Keratinocyte (primary cell): ENCODE results near the gene ERBB4. TPM values are rescaled to one million over a fixed set of nuclear protein-coding genes. Genes with fewer than 3 reads are reported as not detected.

Experiments
- DNase-seq: peaks from one replicate; pipeline ENCODE4 v3.0.0-alpha.2; 2011; ENCODE audit warnings: low read depth, missing footprints, low spot score
- FAIRE-seq: peaks from 2 replicates; lab custom pipeline; 2011; peaks lifted over from hg19 to GRCh38; lab: Jason Lieb, UNC
- H2AFZ ChIP-seq: 2 replicates; pipeline ENCODE4 v1.6.0; 2012; ENCODE audit warnings: low read length, control low read depth, inconsistent platforms; ENCODE audit not compliant: control insufficient read depth
- H3K27ac ChIP-seq: 2 replicates; pipeline ENCODE4 v1.5.1; 2011; ENCODE audit warnings: low read length; ENCODE audit not compliant: control insufficient read depth, insufficient read depth
- H3K27me3 ChIP-seq: 3 replicates; pipeline ENCODE4 v1.6.0; 2011; ENCODE audit warnings: low read length; ENCODE audit not compliant: control insufficient read depth, insufficient read depth; ENCODE audit errors: extremely low read depth
- H3K36me3 ChIP-seq, 2 experiments: 2 replicates in 1 of 2; 3 replicates in 1 of 2; pipeline ENCODE4 v1.5.1; 2011; ENCODE audit warnings: low read length in 2 of 2, mild to moderate bottlenecking in 1 of 2; ENCODE audit not compliant: control insufficient read depth in 2 of 2, insufficient read depth in 2 of 2; ENCODE audit errors: extremely low read depth in 1 of 2
- H3K4me1 ChIP-seq: 3 replicates; pipeline ENCODE4 v1.5.1; 2011; ENCODE audit warnings: low read length; ENCODE audit not compliant: control insufficient read depth, insufficient read depth; ENCODE audit errors: extremely low read depth
- H3K4me2 ChIP-seq: 3 replicates; pipeline ENCODE4 v1.6.0; 2011; ENCODE audit warnings: low read depth, low read length; ENCODE audit not compliant: control insufficient read depth, insufficient read depth; ENCODE audit errors: extremely low read depth
- H3K4me3 ChIP-seq, 3 experiments: fragments of 200-600 bp in 1 of 3; sonication (generic) in 1 of 3; 2 replicates in 2 of 3; 3 replicates in 1 of 3; pipeline ENCODE4 v1.5.1; 2011 to 2016; ENCODE audit warnings: low read length in 3 of 3, mild to moderate bottlenecking in 3 of 3, control low read depth in 2 of 3, inconsistent platforms in 1 of 3, low read depth in 1 of 3, mixed read lengths in 1 of 3, mixed run types in 1 of 3, moderate library complexity in 1 of 3; ENCODE audit not compliant: control insufficient read depth in 2 of 3, insufficient read depth in 2 of 3; ENCODE audit errors: extremely low read depth in 1 of 3
- H3K79me2 ChIP-seq: 2 replicates; pipeline ENCODE4 v1.6.0; 2012; ENCODE audit warnings: low read length; ENCODE audit not compliant: control insufficient read depth, insufficient read depth
- H3K9ac ChIP-seq: 3 replicates; pipeline ENCODE4 v1.6.0; 2011; ENCODE audit warnings: low read length; ENCODE audit not compliant: control insufficient read depth, insufficient read depth; ENCODE audit errors: extremely low read depth
- H3K9me1 ChIP-seq: 3 replicates; pipeline ENCODE4 v1.6.0; 2011; ENCODE audit warnings: low read length; ENCODE audit not compliant: control insufficient read depth, insufficient read depth; ENCODE audit errors: extremely low read depth
- H3K9me3 ChIP-seq: 2 replicates; pipeline ENCODE4 v1.5.1; 2012; ENCODE audit warnings: low read depth, low read length; ENCODE audit not compliant: control insufficient read depth
- H4K20me1 ChIP-seq: 3 replicates; pipeline ENCODE4 v1.6.0; 2011; ENCODE audit warnings: low read length; ENCODE audit not compliant: control insufficient read depth, insufficient read depth; ENCODE audit errors: extremely low read depth
- EZH2 ChIP-seq: IDR thresholded peaks from one replicate; pipeline ENCODE4 v1.6.1; 2012; ENCODE audit warnings: inconsistent platforms, mild to moderate bottlenecking, low read length, moderate library complexity
- dilution Hi-C: fragments of 300-500 bp; cut with MboI; formaldehyde crosslinking; loops from one replicate; pipeline ENCODE4 v1.7.0; 2020; ENCODE audit warnings: low sequenced_read_pairs; ENCODE audit not compliant: extremely low pct_ligation_motif_present
- polyA plus RNA-seq, 5 experiments: library from polyadenylated mRNA; depleted of rRNA in 3 of 5; stranded (reverse) in 3 of 5; stranded (forward) in 1 of 5; unstranded in 1 of 5; fragments of >200 nt; gene quantifications; 1 replicate in 1 of 5; 2 replicates in 3 of 5; 3 replicates in 1 of 5; pipeline versions ENCODE4 v1.2.1 to v1.2.3, GENCODE V29; 2011 to 2012; ENCODE audit warnings: missing spikeins in 2 of 5, low read depth in 1 of 5, low replicate concordance in 1 of 5
- TF ChIP-seq, protein P1 (sequence below), 3 experiments: IDR thresholded peaks in 1 of 3; conservative IDR thresholded peaks in 1 of 3; optimal IDR thresholded peaks in 1 of 3; 2 replicates in 2 of 3; 3 replicates in 1 of 3; pipeline versions ENCODE3 to v1.5.1; 2011; ENCODE audit warnings: low read length in 3 of 3, mild to moderate bottlenecking in 3 of 3, moderate library complexity in 2 of 3, control low read depth in 1 of 3, inconsistent platforms in 1 of 3; ENCODE audit not compliant: insufficient read depth in 2 of 3; ENCODE audit errors: extremely low read depth in 1 of 3

ERBB4 gene
- polyA plus RNA-seq, 1 donor (not counting 4 experiments of a cell fraction or from before 2014, with no cell fraction given): 0.01 TPM

DNA sequence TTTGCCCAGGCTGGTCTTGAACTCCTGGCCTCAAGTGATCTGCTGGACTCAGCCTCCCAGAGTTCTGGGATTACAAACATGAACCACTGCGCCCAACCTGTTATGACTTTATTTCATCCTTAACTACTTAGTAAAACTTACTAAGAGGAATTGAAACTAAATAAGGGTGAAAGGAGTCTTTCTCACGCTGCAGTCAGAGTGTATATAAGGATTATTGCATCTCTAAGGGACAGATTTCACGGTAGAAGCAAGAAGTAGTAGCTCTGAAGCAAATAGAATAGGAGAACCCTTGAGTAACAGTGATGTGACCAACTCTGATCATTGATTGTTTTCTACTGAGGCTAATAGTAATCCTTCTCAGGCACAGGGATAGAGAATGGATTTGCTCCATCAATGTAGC is 1022.1 kb downstream of the ERBB4 start:
- H3K27ac ChIP-seq: no peak overlapping the region
- no peaks in the 10 kb centered on the region for H4K20me1 ChIP-seq
- no peaks in the 10 kb centered on the region for H3K4me1 ChIP-seq
- no peaks in the 10 kb centered on the region for H3K36me3 ChIP-seq
- H3K9me3 ChIP-seq: no peaks in the 10 kb centered on the region
- no peaks in the 10 kb centered on the region for H3K9me1 ChIP-seq
- H2AFZ ChIP-seq: no peak overlapping the region
- no peak overlapping the region for H3K4me2 ChIP-seq
- dilution Hi-C loops: no loop called here
- no peak overlapping the region for H3K4me3 ChIP-seq
- H3K9ac ChIP-seq: no peak overlapping the region
- H3K79me2 ChIP-seq: no peaks in the 10 kb centered on the region
- DNase-seq (no peak), FAIRE-seq (no peak)
- no peaks in the 10 kb centered on the region for H3K27me3 ChIP-seq
- TF ChIP-seq EZH2: no peak
- TF ChIP-seq, protein P1, sequence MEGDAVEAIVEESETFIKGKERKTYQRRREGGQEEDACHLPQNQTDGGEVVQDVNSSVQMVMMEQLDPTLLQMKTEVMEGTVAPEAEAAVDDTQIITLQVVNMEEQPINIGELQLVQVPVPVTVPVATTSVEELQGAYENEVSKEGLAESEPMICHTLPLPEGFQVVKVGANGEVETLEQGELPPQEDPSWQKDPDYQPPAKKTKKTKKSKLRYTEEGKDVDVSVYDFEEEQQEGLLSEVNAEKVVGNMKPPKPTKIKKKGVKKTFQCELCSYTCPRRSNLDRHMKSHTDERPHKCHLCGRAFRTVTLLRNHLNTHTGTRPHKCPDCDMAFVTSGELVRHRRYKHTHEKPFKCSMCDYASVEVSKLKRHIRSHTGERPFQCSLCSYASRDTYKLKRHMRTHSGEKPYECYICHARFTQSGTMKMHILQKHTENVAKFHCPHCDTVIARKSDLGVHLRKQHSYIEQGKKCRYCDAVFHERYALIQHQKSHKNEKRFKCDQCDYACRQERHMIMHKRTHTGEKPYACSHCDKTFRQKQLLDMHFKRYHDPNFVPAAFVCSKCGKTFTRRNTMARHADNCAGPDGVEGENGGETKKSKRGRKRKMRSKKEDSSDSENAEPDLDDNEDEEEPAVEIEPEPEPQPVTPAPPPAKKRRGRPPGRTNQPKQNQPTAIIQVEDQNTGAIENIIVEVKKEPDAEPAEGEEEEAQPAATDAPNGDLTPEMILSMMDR (optimal IDR thresholded peaks at IDR 0.05 in 1 of 3, IDR thresholded peaks at IDR 0.05 in 1 of 3, conservative IDR thresholded peaks at IDR 0.05 in 1 of 3; ENCODE audit: extremely low read depth in 1 of 3, insufficient read depth in 2 of 3, low read length in 3 of 3): no peak

DNA sequence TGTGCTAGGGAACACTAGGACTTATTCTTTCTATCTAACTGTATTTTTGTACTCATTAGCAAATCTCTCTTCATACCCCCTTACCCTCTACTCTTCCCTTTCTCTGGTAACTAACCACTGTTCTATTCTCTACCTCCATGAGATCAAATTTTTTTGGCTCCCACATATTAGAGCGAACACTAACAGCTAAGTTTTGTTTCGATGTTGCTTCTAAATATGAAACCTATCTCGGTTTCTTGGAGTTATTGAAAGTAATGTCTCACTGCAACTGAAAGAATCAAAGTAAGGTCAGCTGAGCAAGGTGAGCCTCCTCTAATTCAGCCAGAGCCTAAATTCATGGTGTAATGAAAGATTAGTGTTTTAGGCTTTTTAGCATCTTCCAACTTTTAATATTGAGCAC is 1024.6 kb downstream of the ERBB4 start:
- dilution Hi-C loops: no loop called here
- no peaks in the 10 kb centered on the region for H3K4me1 ChIP-seq
- H3K9ac ChIP-seq: no peak overlapping the region
- no peak overlapping the region for H2AFZ ChIP-seq
- no peaks in the 10 kb centered on the region for H4K20me1 ChIP-seq
- H3K4me3 ChIP-seq: no peak overlapping the region
- no peaks in the 10 kb centered on the region for H3K9me3 ChIP-seq
- no peaks in the 10 kb centered on the region for H3K36me3 ChIP-seq
- no peak overlapping the region for H3K27ac ChIP-seq
- no peak overlapping the region for H3K4me2 ChIP-seq
- H3K79me2 ChIP-seq: no peaks in the 10 kb centered on the region
- H3K27me3 ChIP-seq: no peaks in the 10 kb centered on the region
- DNase-seq: no peak
- no peak for FAIRE-seq
- TF ChIP-seq EZH2: no peak
- TF ChIP-seq, protein P1 (optimal IDR thresholded peaks at IDR 0.05 in 1 of 3, IDR thresholded peaks at IDR 0.05 in 1 of 3, conservative IDR thresholded peaks at IDR 0.05 in 1 of 3; ENCODE audit: extremely low read depth in 1 of 3, insufficient read depth in 2 of 3, low read length in 3 of 3): no peak
- no peaks in the 10 kb centered on the region for H3K9me1 ChIP-seq
